ENCODE data around the gene KCNT1.

KCNT1 gene

GRCh38 chr9:135761150-135761844 is 59.3 kb downstream of the KCNT1 start:
- no peak for DNase-seq (ENCODE audit: low spot score)

GRCh38 chr9:135761845-135762168 is 59.8 kb downstream of the KCNT1 start:
- no peak for DNase-seq (ENCODE audit: low spot score)
- TF ChIP-seq CTCF (IDR thresholded peaks at IDR 0.05; ENCODE audit: extremely low read depth, missing control alignments): no peak

More at GRCh38 chr9:135761150-135761844, 59.3 kb downstream of the KCNT1 start:
- no peak for TF ChIP-seq CTCF (IDR thresholded peaks at IDR 0.05; ENCODE audit: extremely low read depth, missing control alignments)

- no peak for DNase-seq (ENCODE audit: low spot score)
- no peak for TF ChIP-seq CTCF (IDR thresholded peaks at IDR 0.05; ENCODE audit: extremely low read depth, missing control alignments)
Measured at GRCh38 chr9:135762921-135763320, 60.9 kb downstream of the KCNT1 start.

GRCh38 chr9:135763716-135764446 is 61.9 kb downstream of the KCNT1 start:
- no peak for DNase-seq (ENCODE audit: low spot score)

GRCh38 chr9:135764731-135765130 is 62.7 kb downstream of the KCNT1 start:
- no peak for TF ChIP-seq CTCF (IDR thresholded peaks at IDR 0.05; ENCODE audit: extremely low read depth, missing control alignments)
- DNase-seq (ENCODE audit: low spot score): no peak

More at GRCh38 chr9:135763716-135764446, 61.9 kb downstream of the KCNT1 start:
- TF ChIP-seq CTCF (IDR thresholded peaks at IDR 0.05; ENCODE audit: extremely low read depth, missing control alignments): no peak

- DNase-seq (ENCODE audit: low spot score): no peak
- no peak for TF ChIP-seq CTCF (IDR thresholded peaks at IDR 0.05; ENCODE audit: extremely low read depth, missing control alignments)
Measured at GRCh38 chr9:135765416-135765815, 63.4 kb downstream of the KCNT1 start.

DNA sequence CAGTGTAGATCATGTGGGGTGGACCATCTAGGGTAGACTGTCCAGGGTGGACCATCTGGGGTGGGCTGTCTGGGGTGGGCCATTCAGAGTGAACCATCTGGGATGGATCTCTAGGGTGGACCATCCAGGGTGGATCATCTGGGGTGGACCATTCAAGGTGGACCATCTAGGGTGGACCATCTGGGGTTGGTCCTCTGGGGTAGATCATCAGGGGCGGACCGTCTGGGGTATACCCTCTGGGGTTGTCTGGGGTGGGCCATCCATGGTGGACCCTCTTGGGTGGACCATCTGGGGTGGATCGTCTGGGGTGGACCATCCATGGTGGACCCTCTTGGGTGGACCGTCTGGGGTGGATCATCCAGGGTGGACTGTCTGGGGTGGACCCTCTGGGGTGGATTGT is 64.3 kb downstream of the KCNT1 start:
- DNase-seq (ENCODE audit: low spot score): no peak
- no peak for TF ChIP-seq CTCF (IDR thresholded peaks at IDR 0.05; ENCODE audit: extremely low read depth, missing control alignments)
